IPS-20b (cell line): ENCODE measurements around the gene PRSS23.

Experiments
- H3K27ac ChIP-seq: one replicate; pipeline ENCODE4 v1.5.1; 2013; ENCODE audit warnings: low read length
- H3K27me3 ChIP-seq: 2 replicates; pipeline ENCODE4 v1.6.1; 2013; ENCODE audit warnings: mild to moderate bottlenecking, low read length, inconsistent platforms; ENCODE audit not compliant: insufficient read depth
- H3K36me3 ChIP-seq: 2 replicates; pipeline ENCODE4 v1.6.1; 2013; ENCODE audit warnings: low read depth, mild to moderate bottlenecking, inconsistent platforms, low read length, moderate library complexity; ENCODE audit not compliant: insufficient read depth
- H3K4me1 ChIP-seq: 2 replicates; pipeline ENCODE4 v1.6.1; 2013; ENCODE audit warnings: mild to moderate bottlenecking, control low read depth, inconsistent platforms, low read length, moderate library complexity; ENCODE audit not compliant: insufficient read depth
- H3K4me3 ChIP-seq: 2 replicates; pipeline ENCODE4 v1.5.1; 2013; ENCODE audit warnings: mild to moderate bottlenecking, low read length, inconsistent platforms
- H3K9ac ChIP-seq: 2 replicates; pipeline ENCODE4 v1.6.1; 2013; ENCODE audit warnings: low read depth, mild to moderate bottlenecking, inconsistent platforms, low read length, moderate library complexity
- H3K9me3 ChIP-seq: 2 replicates; pipeline ENCODE4 v1.6.1; 2013; ENCODE audit warnings: mild to moderate bottlenecking, low read depth, low read length, inconsistent platforms; ENCODE audit not compliant: insufficient read depth

Gene PRSS23

GRCh38 chr11:86803136-86804045, 3.0 kb downstream of the PRSS23 start:
- Histone ChIP-seq H3K27me3 (peaks cover 33% of the 10 kb centered on the region), H3K4me3 (no peak overlapping the region), H3K36me3 (no peaks in the 10 kb centered on the region), H3K9me3 (no peaks in the 10 kb centered on the region), H3K4me1 (peaks cover 19% of the 10 kb centered on the region), H3K9ac (no peak overlapping the region), H3K27ac (no peak overlapping the region)

- Histone ChIP-seq H3K36me3 (no peaks in the 10 kb centered on the region), H3K4me3 (no peak overlapping the region), H3K9me3 (no peaks in the 10 kb centered on the region), H3K27me3 (peaks cover 19% of the 10 kb centered on the region), H3K9ac (no peak overlapping the region), H3K4me1 (peaks cover 19% of the 10 kb centered on the region), H3K27ac (no peak overlapping the region)
Measured at GRCh38 chr11:86804951-86805350, 4.6 kb downstream of the PRSS23 start.

- Histone ChIP-seq H3K36me3 (no peaks in the 10 kb centered on the region), H3K27ac (no peak overlapping the region), H3K4me3 (no peak overlapping the region), H3K27me3 (peaks cover 15% of the 10 kb centered on the region), H3K4me1 (peaks cover 25% of the 10 kb centered on the region), H3K9ac (no peak overlapping the region), H3K9me3 (no peaks in the 10 kb centered on the region)
Measured at GRCh38 chr11:86805873-86806310, 5.5 kb downstream of the PRSS23 start.

- Histone ChIP-seq H3K36me3 (no peaks in the 10 kb centered on the region), H3K4me3 (no peak overlapping the region), H3K27me3 (peaks cover 5% of the 10 kb centered on the region), H3K9me3 (no peaks in the 10 kb centered on the region), H3K27ac (no peak overlapping the region), H3K4me1 (peaks cover 30% of the 10 kb centered on the region), H3K9ac (no peak overlapping the region)
Measured at GRCh38 chr11:86806903-86807302, 6.6 kb downstream of the PRSS23 start.

- H3K9ac ChIP-seq, result no peak overlapping the region
- no peaks in the 10 kb centered on the region for H3K9me3 ChIP-seq
- H3K27ac ChIP-seq, result no peak overlapping the region
- H3K36me3 ChIP-seq, result no peaks in the 10 kb centered on the region
- H3K27me3 ChIP-seq, result peaks cover under 1% of the 10 kb centered on the region; the same call in 1 of the 2 replicates
- H3K4me3 ChIP-seq, result no peak overlapping the region
- H3K4me1 ChIP-seq, result peaks cover 29% of the 10 kb centered on the region
Measured at GRCh38 chr11:86807360-86807759, 7.0 kb downstream of the PRSS23 start.

- peaks cover 24% of the 10 kb centered on the region for H3K4me1 ChIP-seq
- H3K27me3 ChIP-seq, result no peaks in the 10 kb centered on the region
- no peak overlapping the region for H3K4me3 ChIP-seq
- H3K9ac ChIP-seq, result no peak overlapping the region
- no peaks in the 10 kb centered on the region for H3K9me3 ChIP-seq
- no peak overlapping the region for H3K27ac ChIP-seq
- H3K36me3 ChIP-seq, result no peaks in the 10 kb centered on the region
Measured at GRCh38 chr11:86809561-86809960, 9.2 kb downstream of the PRSS23 start.

GRCh38 chr11:86810288-86810687, 9.9 kb downstream of the PRSS23 start:
- Histone ChIP-seq H3K36me3 (no peaks in the 10 kb centered on the region), H3K9me3 (no peaks in the 10 kb centered on the region), H3K27ac (no peak overlapping the region), H3K9ac (no peak overlapping the region), H3K4me1 (peaks cover 24% of the 10 kb centered on the region), H3K4me3 (no peak overlapping the region), H3K27me3 (no peaks in the 10 kb centered on the region)

- Histone ChIP-seq H3K27me3 (no peaks in the 10 kb centered on the region), H3K4me3 (no peak overlapping the region), H3K9me3 (no peaks in the 10 kb centered on the region), H3K36me3 (no peaks in the 10 kb centered on the region), H3K4me1 (peaks cover 19% of the 10 kb centered on the region), H3K9ac (no peak overlapping the region), H3K27ac (no peak overlapping the region)
Measured at GRCh38 chr11:86811637-86812321, 11.4 kb downstream of the PRSS23 start.

GRCh38 chr11:86812322-86812670, 12.0 kb downstream of the PRSS23 start:
- peaks cover 19% of the 10 kb centered on the region for H3K4me1 ChIP-seq
- H3K36me3 ChIP-seq, result no peaks in the 10 kb centered on the region
- no peak overlapping the region for H3K27ac ChIP-seq
- no peak overlapping the region for H3K9ac ChIP-seq
- H3K9me3 ChIP-seq, result no peaks in the 10 kb centered on the region
- no peaks in the 10 kb centered on the region for H3K27me3 ChIP-seq
- H3K4me3 ChIP-seq, result no peak overlapping the region

GRCh38 chr11:86812981-86813380, 12.6 kb downstream of the PRSS23 start:
- Histone ChIP-seq H3K36me3 (no peaks in the 10 kb centered on the region), H3K9ac (no peak overlapping the region), H3K9me3 (no peaks in the 10 kb centered on the region), H3K27ac (no peak overlapping the region), H3K27me3 (no peaks in the 10 kb centered on the region), H3K4me1 (peaks cover 19% of the 10 kb centered on the region), H3K4me3 (no peak overlapping the region)

GRCh38 chr11:86814775-86815174, 14.4 kb downstream of the PRSS23 start:
- Histone ChIP-seq H3K27ac (no peak overlapping the region), H3K4me3 (no peak overlapping the region), H3K9ac (no peak overlapping the region), H3K27me3 (no peaks in the 10 kb centered on the region), H3K36me3 (no peaks in the 10 kb centered on the region), H3K9me3 (no peaks in the 10 kb centered on the region), H3K4me1 (peaks cover 19% of the 10 kb centered on the region)

GRCh38 chr11:86815726-86816125, 15.4 kb downstream of the PRSS23 start:
- no peaks in the 10 kb centered on the region for H3K27me3 ChIP-seq
- H3K27ac ChIP-seq, result no peak overlapping the region
- no peaks in the 10 kb centered on the region for H3K9me3 ChIP-seq
- H3K9ac ChIP-seq, result no peak overlapping the region
- no peaks in the 10 kb centered on the region for H3K36me3 ChIP-seq
- peaks cover 15% of the 10 kb centered on the region; the same call in 1 of the 2 replicates for H3K4me1 ChIP-seq
- no peak overlapping the region for H3K4me3 ChIP-seq
